GM21423 (cell line): ENCODE data around the gene XG.
"Not testable (repeated sequence)": the region's sequence is repeated elsewhere in the genome, so short reads cannot be mapped to it uniquely, and the experiment has no call there.

Experiments used
- ATAC-seq: cut with Tn5 transposase; IDR thresholded peaks from one replicate; pipeline ENCODE4 v1.9.1; 2021; ENCODE audit warnings: mild to moderate bottlenecking, moderate library complexity; ENCODE audit not compliant: unreplicated experiment

The XG gene

GRCh38 chrX:2751874-2752300 lies at the start of gene XG:
Gene XG, plus strand, starts transcription at chrX:2752040. Its CDS starts 235 bp downstream, at chrX:2752275.
- not testable (repeated sequence) for ATAC-seq

- no peak for ATAC-seq
These were observed 47.9 kb upstream of the XG start for GRCh38 chrX:2703991-2704369.

GRCh38 chrX:2705046-2705832 lies 46.6 kb upstream of the XG start:
- ATAC-seq, result no peak

- ATAC-seq, result peak; percentile 84
These were observed 44.5 kb upstream of the XG start for GRCh38 chrX:2707334-2707760.

- no peak for ATAC-seq
These were observed 43.8 kb upstream of the XG start for GRCh38 chrX:2708021-2708420.

GRCh38 chrX:2708592-2709188 lies 43.1 kb upstream of the XG start:
- no peak for ATAC-seq

GRCh38 chrX:2709556-2709955 lies 42.3 kb upstream of the XG start:
- no peak for ATAC-seq

GRCh38 chrX:2710041-2710840 lies 41.6 kb upstream of the XG start:
- ATAC-seq, result no peak

GRCh38 chrX:2711441-2711840 lies 40.4 kb upstream of the XG start:
- no peak for ATAC-seq

GRCh38 chrX:2712428-2712827 lies 39.4 kb upstream of the XG start:
- ATAC-seq, result no peak

- ATAC-seq, result no peak
These were observed 38.7 kb upstream of the XG start for GRCh38 chrX:2712890-2713840.

- ATAC-seq, result no peak
These were observed 37.3 kb upstream of the XG start for GRCh38 chrX:2714551-2714950.

GRCh38 chrX:2715066-2715600 lies 36.7 kb upstream of the XG start:
- no peak for ATAC-seq

GRCh38 chrX:2717312-2717711 lies 34.5 kb upstream of the XG start:
- ATAC-seq, result no peak

GRCh38 chrX:2718821-2719220 lies 33.0 kb upstream of the XG start:
- ATAC-seq, result no peak

GRCh38 chrX:2719774-2720447 lies 31.9 kb upstream of the XG start:
- no peak for ATAC-seq

GRCh38 chrX:2723286-2723879 lies 28.5 kb upstream of the XG start:
- no peak for ATAC-seq

GRCh38 chrX:2727264-2727663 lies 24.6 kb upstream of the XG start:
- not testable (repeated sequence) for ATAC-seq

GRCh38 chrX:2732076-2732475 lies 19.8 kb upstream of the XG start:
- ATAC-seq, result no peak
